NCI-H146 (cell line): ENCODE data around the gene TMEM163.
"Not testable (repeated sequence)": the region's sequence is repeated elsewhere in the genome, so short reads cannot be mapped to it uniquely, and the experiment has no call there.

ENCODE experiments used
- DNase-seq: peaks from one replicate; lab custom pipeline; 2025; lab: John Stamatoyannopoulos, UW

Gene TMEM163

GRCh38 chr2:134718817-134719814 lies at the start of gene TMEM163:
Gene TMEM163 (minus strand): TSS chr2:134719000.
- DNase-seq, result peak; percentile 87

GRCh38 chr2:134766583-134766982 lies 47.8 kb upstream of the TMEM163 start:
- DNase-seq, result no peak

- no peak for DNase-seq
These were observed 47.2 kb upstream of the TMEM163 start for GRCh38 chr2:134765987-134766386.

- no peak for DNase-seq
These were observed 45.4 kb upstream of the TMEM163 start for GRCh38 chr2:134764164-134764563.

GRCh38 chr2:134763164-134763710 lies 44.4 kb upstream of the TMEM163 start:
- DNase-seq, result no peak

- no peak for DNase-seq
These were observed 43.7 kb upstream of the TMEM163 start for GRCh38 chr2:134762508-134762907.

- no peak for DNase-seq
These were observed 41.6 kb upstream of the TMEM163 start for GRCh38 chr2:134760385-134760784.

- no peak for DNase-seq
These were observed 39.8 kb upstream of the TMEM163 start for GRCh38 chr2:134758633-134759032.

GRCh38 chr2:134751981-134752380 lies 33.2 kb upstream of the TMEM163 start:
- DNase-seq, result not testable (repeated sequence)

- no peak for DNase-seq
These were observed 26.7 kb upstream of the TMEM163 start for GRCh38 chr2:134745546-134745945.

- DNase-seq, result no peak
These were observed 26.2 kb upstream of the TMEM163 start for GRCh38 chr2:134745023-134745422.

GRCh38 chr2:134739879-134740301 lies 21.1 kb upstream of the TMEM163 start:
- no peak for DNase-seq

- peak; percentile 35 for DNase-seq
These were observed 20.6 kb upstream of the TMEM163 start for GRCh38 chr2:134739236-134739878.

- DNase-seq, result no peak
These were observed 19.5 kb upstream of the TMEM163 start for GRCh38 chr2:134738141-134738870.

- peak; percentile 81 for DNase-seq
These were observed 18.9 kb upstream of the TMEM163 start for GRCh38 chr2:134737671-134738070.

GRCh38 chr2:134736167-134736880 lies 17.5 kb upstream of the TMEM163 start:
- no peak for DNase-seq

GRCh38 chr2:134728163-134728562 lies 9.4 kb upstream of the TMEM163 start:
- no peak for DNase-seq

GRCh38 chr2:134727385-134727784 lies 8.6 kb upstream of the TMEM163 start:
- DNase-seq, result no peak

GRCh38 chr2:134726645-134727044 lies 7.8 kb upstream of the TMEM163 start:
- no peak for DNase-seq

- DNase-seq, result no peak
These were observed 7.1 kb upstream of the TMEM163 start for GRCh38 chr2:134725876-134726275.

GRCh38 chr2:134724341-134724740 lies 5.5 kb upstream of the TMEM163 start:
- DNase-seq, result no peak
